IPS DF 6.9 (cell line): ENCODE results near the gene RPS6KC1.
"Not testable (repeated sequence)": the region's sequence is repeated elsewhere in the genome, so short reads cannot be mapped to it uniquely, and the experiment has no call there.

Experiments used
- DNase-seq: peaks from one replicate; pipeline ENCODE4 v3.0.0-alpha.2; 2013; ENCODE audit warnings: low read depth, low spot score
- H3K27ac ChIP-seq: one replicate; pipeline ENCODE4 v1.5.1; 2013; ENCODE audit warnings: low read length, control low read depth
- H3K27me3 ChIP-seq: 2 replicates; pipeline ENCODE4 v1.6.1; 2013; ENCODE audit warnings: mild to moderate bottlenecking, low read length; ENCODE audit not compliant: control insufficient read depth, insufficient read depth
- H3K36me3 ChIP-seq: 2 replicates; pipeline ENCODE4 v1.6.1; 2013; ENCODE audit warnings: low read length; ENCODE audit not compliant: control insufficient read depth, insufficient read depth
- H3K4me1 ChIP-seq: 2 replicates; pipeline ENCODE4 v1.6.1; 2013; ENCODE audit warnings: low read length; ENCODE audit not compliant: control insufficient read depth, insufficient read depth
- H3K4me3 ChIP-seq: 2 replicates; pipeline ENCODE4 v1.5.1; 2013; ENCODE audit warnings: mild to moderate bottlenecking, low read length
- H3K9me3 ChIP-seq: 2 replicates; pipeline ENCODE4 v1.6.1; 2013; ENCODE audit warnings: low read length, inconsistent platforms; ENCODE audit not compliant: control insufficient read depth, insufficient read depth
- WGBS: extraction: QIAGEN DNeasy Blood & Tissue Kit; methylation state at CpG from one replicate; pipeline ENCODE4 v1.1.7; 2013; ENCODE audit warnings: mixed read lengths, missing lambda C conversion rate; ENCODE audit not compliant: insufficient read length, insufficient coverage; 5-methylcytosine and 5-hydroxymethylcytosine counted together

RPS6KC1 gene

GRCh38 chr1:213032651-213033050 lies 18.4 kb upstream of the RPS6KC1 start:
- no peaks in the 10 kb centered on the region for H3K36me3 ChIP-seq
- no peaks in the 10 kb centered on the region for H3K9me3 ChIP-seq
- no peaks in the 10 kb centered on the region for H3K27me3 ChIP-seq
- no peak for DNase-seq
- H3K4me1 ChIP-seq, result no peaks in the 10 kb centered on the region
- no peak overlapping the region for H3K4me3 ChIP-seq
- no peak overlapping the region for H3K27ac ChIP-seq

- no peak overlapping the region for H3K27ac ChIP-seq
- DNase-seq, result no peak
- no peaks in the 10 kb centered on the region for H3K9me3 ChIP-seq
- H3K36me3 ChIP-seq, result no peaks in the 10 kb centered on the region
- H3K27me3 ChIP-seq, result no peaks in the 10 kb centered on the region
- WGBS, result no CpG with 5 or more reads among the region's 1 CpG
- no peak overlapping the region for H3K4me3 ChIP-seq
- H3K4me1 ChIP-seq, result no peaks in the 10 kb centered on the region
These were observed 16.3 kb upstream of the RPS6KC1 start for GRCh38 chr1:213034713-213035112.

GRCh38 chr1:213035573-213035972 lies 15.5 kb upstream of the RPS6KC1 start:
- Histone ChIP-seq H3K4me3 (no peak overlapping the region), H3K27me3 (no peaks in the 10 kb centered on the region), H3K9me3 (no peaks in the 10 kb centered on the region), H3K36me3 (no peaks in the 10 kb centered on the region), H3K4me1 (no peaks in the 10 kb centered on the region), H3K27ac (no peak overlapping the region)
- DNase-seq, result no peak
- no CpG with 5 or more reads among the region's 2 CpGs for WGBS

- WGBS, result no CpG with 5 or more reads among the region's 1 CpG
These were observed 9.6 kb upstream of the RPS6KC1 start for GRCh38 chr1:213041443-213041842.

GRCh38 chr1:213045321-213046226 lies 5.5 kb upstream of the RPS6KC1 start:
- no CpG with 5 or more reads among the region's 13 CpGs for WGBS

More at GRCh38 chr1:213041443-213041842, 9.6 kb upstream of the RPS6KC1 start:
- H3K4me3 ChIP-seq, result no peak overlapping the region
- H3K36me3 ChIP-seq, result no peaks in the 10 kb centered on the region
- no peak for DNase-seq
- H3K27me3 ChIP-seq, result no peaks in the 10 kb centered on the region
- no peaks in the 10 kb centered on the region for H3K9me3 ChIP-seq
- H3K27ac ChIP-seq, result no peak overlapping the region
- no peaks in the 10 kb centered on the region for H3K4me1 ChIP-seq

GRCh38 chr1:213049232-213049631 lies 1.8 kb upstream of the RPS6KC1 start:
- Histone ChIP-seq H3K27ac (no peak overlapping the region), H3K36me3 (no peaks in the 10 kb centered on the region), H3K9me3 (no peaks in the 10 kb centered on the region), H3K4me1 (no peaks in the 10 kb centered on the region), H3K27me3 (no peaks in the 10 kb centered on the region), H3K4me3 (no peak overlapping the region)
- WGBS, result no CpG with 5 or more reads among the region's 1 CpG
- DNase-seq, result no peak

More at GRCh38 chr1:213045321-213046226, 5.5 kb upstream of the RPS6KC1 start:
- not testable (repeated sequence) for H3K27me3 ChIP-seq, H3K9me3 ChIP-seq, H3K4me3 ChIP-seq, DNase-seq, H3K27ac ChIP-seq, H3K4me1 ChIP-seq, H3K36me3 ChIP-seq

- Histone ChIP-seq H3K4me1 (no peaks in the 10 kb centered on the region), H3K36me3 (no peaks in the 10 kb centered on the region), H3K4me3 (peak overlapping the region; percentile 91; the same call in 1 of the 2 replicates), H3K9me3 (no peaks in the 10 kb centered on the region), H3K27me3 (no peaks in the 10 kb centered on the region), H3K27ac (no peak overlapping the region)
- no peak for DNase-seq
- WGBS, result no CpG with 5 or more reads among the region's 15 CpGs
These were observed 305 bp upstream of the RPS6KC1 start for GRCh38 chr1:213050745-213051126.

GRCh38 chr1:213051881-213052202 lies 801 bp downstream of the RPS6KC1 start:
- DNase-seq, result no peak
- Histone ChIP-seq H3K27me3 (no peaks in the 10 kb centered on the region), H3K27ac (no peak overlapping the region), H3K4me1 (no peaks in the 10 kb centered on the region), H3K36me3 (no peaks in the 10 kb centered on the region), H3K4me3 (peak overlapping the region; percentile 91; the same call in 1 of the 2 replicates), H3K9me3 (no peaks in the 10 kb centered on the region)
- no CpG with 5 or more reads among the region's 2 CpGs for WGBS

- H3K4me1 ChIP-seq, result no peaks in the 10 kb centered on the region
These were observed 2.4 kb downstream of the RPS6KC1 start for GRCh38 chr1:213053455-213053854.

GRCh38 chr1:213054142-213054541 lies 3.1 kb downstream of the RPS6KC1 start:
- Histone ChIP-seq H3K4me3 (no peak overlapping the region), H3K36me3 (no peaks in the 10 kb centered on the region), H3K4me1 (no peaks in the 10 kb centered on the region), H3K9me3 (no peaks in the 10 kb centered on the region), H3K27ac (no peak overlapping the region), H3K27me3 (no peaks in the 10 kb centered on the region)
- no CpG with 5 or more reads among the region's 2 CpGs for WGBS
- DNase-seq, result no peak

More at GRCh38 chr1:213053455-213053854, 2.4 kb downstream of the RPS6KC1 start:
- Histone ChIP-seq H3K9me3 (no peaks in the 10 kb centered on the region), H3K27ac (no peak overlapping the region), H3K4me3 (no peak overlapping the region), H3K36me3 (no peaks in the 10 kb centered on the region), H3K27me3 (no peaks in the 10 kb centered on the region)
- no peak for DNase-seq
